HG02970 (cell line): ENCODE measurements around the gene SOX11.
"Not testable (repeated sequence)": the region's sequence is repeated elsewhere in the genome, so short reads cannot be mapped to it uniquely, and the experiment has no call there.

ENCODE experiments used
- ATAC-seq: cut with Tn5 transposase; IDR thresholded peaks from one replicate; pipeline ENCODE4 v1.9.1; 2021; ENCODE audit warnings: mild to moderate bottlenecking, moderate library complexity, moderate number of reproducible peaks; ENCODE audit not compliant: unreplicated experiment, low FRiP score

The SOX11 gene

GRCh38 chr2:5691985-5692529 lies at the start of gene SOX11:
Gene SOX11, plus strand, starts transcription at chr2:5692384. Its CDS starts 338 bp downstream, at chr2:5692722.
- ATAC-seq, result no peak

GRCh38 chr2:5652734-5653133 lies 39.5 kb upstream of the SOX11 start:
- not testable (repeated sequence) for ATAC-seq

GRCh38 chr2:5653756-5654155 lies 38.4 kb upstream of the SOX11 start:
- ATAC-seq, result not testable (repeated sequence)

GRCh38 chr2:5657231-5657630 lies 35.0 kb upstream of the SOX11 start:
- no peak for ATAC-seq

- no peak for ATAC-seq
These were observed 31.6 kb upstream of the SOX11 start for GRCh38 chr2:5660591-5660990.

- no peak for ATAC-seq
These were observed 30.8 kb upstream of the SOX11 start for GRCh38 chr2:5661362-5661761.

- no peak for ATAC-seq
These were observed 27.9 kb upstream of the SOX11 start for GRCh38 chr2:5664278-5664681.

GRCh38 chr2:5665066-5665465 lies 27.1 kb upstream of the SOX11 start:
- ATAC-seq, result no peak

GRCh38 chr2:5666798-5667197 lies 25.4 kb upstream of the SOX11 start:
- ATAC-seq, result no peak

GRCh38 chr2:5667655-5668054 lies 24.5 kb upstream of the SOX11 start:
- not testable (repeated sequence) for ATAC-seq

- ATAC-seq, result no peak
These were observed 23.4 kb upstream of the SOX11 start for GRCh38 chr2:5668682-5669250.

- no peak for ATAC-seq
These were observed 19.4 kb upstream of the SOX11 start for GRCh38 chr2:5672749-5673144.

GRCh38 chr2:5673145-5674025 lies 18.8 kb upstream of the SOX11 start:
- ATAC-seq, result no peak

- ATAC-seq, result no peak
These were observed 18.2 kb upstream of the SOX11 start for GRCh38 chr2:5674026-5674340.

- ATAC-seq, result no peak
These were observed 15.1 kb upstream of the SOX11 start for GRCh38 chr2:5677133-5677532.

GRCh38 chr2:5683471-5683870 lies 8.7 kb upstream of the SOX11 start:
- ATAC-seq, result no peak

GRCh38 chr2:5685225-5685624 lies 7.0 kb upstream of the SOX11 start:
- no peak for ATAC-seq

- ATAC-seq, result no peak
These were observed 6.1 kb upstream of the SOX11 start for GRCh38 chr2:5686068-5686467.

GRCh38 chr2:5686536-5686935 lies 5.6 kb upstream of the SOX11 start:
- ATAC-seq, result no peak

- no peak for ATAC-seq
These were observed 2.4 kb upstream of the SOX11 start for GRCh38 chr2:5689750-5690149.

GRCh38 chr2:5690286-5690685 lies 1.9 kb upstream of the SOX11 start:
- no peak for ATAC-seq

- no peak for ATAC-seq
These were observed 1.4 kb upstream of the SOX11 start for GRCh38 chr2:5690718-5691220.
